HG02885 (cell line): ENCODE data around the gene HYAL1.
A peak's percentile ranks its signal among the peaks of the same experiment; 100 is the strongest.

ENCODE experiments used
- ATAC-seq: cut with Tn5 transposase; IDR thresholded peaks from one replicate; pipeline ENCODE4 v1.9.1; 2021; ENCODE audit warnings: mild to moderate bottlenecking; ENCODE audit not compliant: unreplicated experiment, poor library complexity

Gene HYAL1, protein sequence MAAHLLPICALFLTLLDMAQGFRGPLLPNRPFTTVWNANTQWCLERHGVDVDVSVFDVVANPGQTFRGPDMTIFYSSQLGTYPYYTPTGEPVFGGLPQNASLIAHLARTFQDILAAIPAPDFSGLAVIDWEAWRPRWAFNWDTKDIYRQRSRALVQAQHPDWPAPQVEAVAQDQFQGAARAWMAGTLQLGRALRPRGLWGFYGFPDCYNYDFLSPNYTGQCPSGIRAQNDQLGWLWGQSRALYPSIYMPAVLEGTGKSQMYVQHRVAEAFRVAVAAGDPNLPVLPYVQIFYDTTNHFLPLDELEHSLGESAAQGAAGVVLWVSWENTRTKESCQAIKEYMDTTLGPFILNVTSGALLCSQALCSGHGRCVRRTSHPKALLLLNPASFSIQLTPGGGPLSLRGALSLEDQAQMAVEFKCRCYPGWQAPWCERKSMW

DNA sequence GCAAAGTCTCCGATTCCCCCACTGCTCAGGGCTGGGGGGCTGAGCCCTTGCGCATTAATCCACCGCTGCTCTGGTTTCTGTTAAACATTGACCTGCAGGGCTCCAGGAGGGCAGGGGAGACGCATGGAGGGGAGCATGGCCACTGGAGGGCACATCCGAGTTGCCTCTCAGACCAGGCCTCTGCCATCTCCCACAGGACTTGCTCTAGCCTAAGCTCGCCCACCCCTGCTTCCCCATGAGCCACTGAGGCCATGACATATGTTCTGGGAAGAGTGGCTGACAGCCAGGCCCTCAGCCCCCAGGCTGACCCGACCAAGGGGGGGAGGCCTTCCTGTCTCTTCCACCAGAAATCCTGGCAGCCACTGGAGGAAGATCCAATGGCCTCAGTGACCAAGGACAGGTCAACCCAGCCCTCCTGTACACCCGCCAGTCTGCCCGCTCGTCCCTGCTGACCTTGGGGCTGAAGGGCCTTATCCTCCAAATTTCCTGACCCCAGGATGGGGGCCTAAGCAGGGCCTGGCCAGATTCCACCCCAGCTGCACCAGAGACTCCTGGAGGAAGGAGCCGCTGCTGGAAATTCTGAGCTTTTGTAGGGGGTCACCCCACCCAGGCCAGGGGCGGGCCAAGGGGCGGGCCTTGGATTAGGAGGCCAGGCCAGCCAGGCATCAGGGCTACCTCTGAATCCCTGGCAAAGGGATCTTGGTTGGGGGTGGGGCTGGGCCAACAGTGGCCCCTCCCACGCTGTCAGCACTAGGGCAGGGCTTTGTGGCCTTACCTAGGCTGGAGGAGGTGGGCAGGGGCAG lies at the start of gene HYAL1:
Gene HYAL1 (minus strand): TSS at position 562 of the 803 bp plus-strand sequence. CDS start 618 bp downstream, outside the sequence.
- ATAC-seq: no peak

DNA sequence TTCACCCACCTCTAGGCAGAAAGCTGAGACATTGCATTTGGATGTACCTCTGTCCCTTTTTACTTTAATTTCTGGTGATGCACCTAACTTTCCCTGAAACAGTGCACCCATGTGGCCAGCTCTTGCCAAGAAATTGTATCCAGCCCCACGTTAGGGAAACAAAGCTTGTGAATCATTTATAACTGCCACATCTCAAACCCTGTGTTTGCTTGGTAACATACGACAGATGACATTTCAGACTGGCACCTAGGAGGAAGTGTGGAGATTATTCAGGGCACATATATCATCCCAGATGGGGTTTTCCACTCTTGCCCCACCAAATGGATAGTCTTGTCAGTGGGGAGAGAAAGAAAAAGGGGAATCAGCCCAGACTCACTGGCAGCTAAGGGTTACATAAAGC lies 49.4 kb upstream of the HYAL1 start:
- no peak for ATAC-seq

DNA sequence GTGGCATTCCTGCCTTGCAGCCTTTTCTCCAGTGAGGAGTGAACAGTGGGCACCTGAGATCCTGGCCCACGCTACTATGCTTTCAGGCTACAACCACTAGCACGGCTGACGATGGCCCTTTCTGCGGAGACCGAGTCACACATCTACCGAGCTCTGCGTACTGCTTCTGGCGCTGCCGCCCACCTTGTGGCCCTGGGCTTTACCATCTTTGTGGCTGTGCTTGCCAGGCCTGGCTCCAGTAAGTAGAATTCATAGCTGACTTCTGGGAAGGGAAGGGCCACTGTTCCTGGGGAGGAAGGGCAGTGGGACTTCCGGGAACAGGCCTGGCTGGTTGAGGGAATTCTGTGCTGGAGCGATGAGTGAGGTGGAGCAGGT lies 47.9 kb upstream of the HYAL1 start:
- no peak for ATAC-seq

DNA sequence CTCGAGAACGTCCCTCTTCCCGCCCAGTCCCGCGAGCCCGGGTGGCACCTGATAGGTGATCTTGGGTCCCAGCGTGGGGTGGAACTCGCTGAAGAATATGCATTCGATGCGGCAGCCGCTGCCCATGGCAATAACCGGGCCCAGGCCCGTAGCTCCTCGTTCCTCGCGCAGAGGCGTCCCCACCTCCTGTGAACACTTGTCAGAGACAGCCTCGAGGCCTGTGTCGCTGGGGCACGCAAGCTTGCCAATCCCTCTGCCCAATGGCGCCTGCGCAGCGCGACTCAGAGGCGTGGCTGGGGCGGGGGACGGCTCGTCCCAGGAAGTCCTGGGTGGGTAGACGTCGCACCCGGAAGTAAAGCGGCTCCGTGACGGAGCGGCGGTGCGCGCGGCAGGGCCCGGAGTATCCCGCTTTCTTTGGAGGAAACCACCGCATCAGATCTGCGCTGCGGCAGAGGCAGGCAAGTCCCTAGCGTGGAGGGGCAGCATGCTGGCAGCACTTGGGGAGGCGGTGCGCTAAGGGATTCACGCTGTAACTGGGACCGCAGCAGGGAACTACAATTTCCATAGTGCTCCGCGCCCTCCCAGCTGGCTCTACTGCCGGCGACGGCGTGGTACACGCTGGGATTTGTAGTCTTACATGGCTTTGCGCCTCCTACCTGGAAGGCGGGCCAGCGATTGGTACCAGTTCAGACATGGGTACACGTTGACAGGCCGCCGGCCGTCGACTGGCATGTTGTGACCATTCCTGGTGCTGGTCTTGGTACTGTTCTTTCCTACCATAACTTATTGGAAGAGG lies 47.4 kb upstream of the HYAL1 start, which contains the start of the genes CYB561D2 and NPRL2:
Gene CYB561D2 (plus strand): TSS at position 336 of the 796 bp plus-strand sequence. CDS start 572 bp downstream, outside the sequence.
Gene NPRL2 (minus strand): TSS at position 249 of the 796 bp plus-strand sequence. CDS start 123 bp downstream, at position 126.
- ATAC-seq: peak; percentile 89

DNA sequence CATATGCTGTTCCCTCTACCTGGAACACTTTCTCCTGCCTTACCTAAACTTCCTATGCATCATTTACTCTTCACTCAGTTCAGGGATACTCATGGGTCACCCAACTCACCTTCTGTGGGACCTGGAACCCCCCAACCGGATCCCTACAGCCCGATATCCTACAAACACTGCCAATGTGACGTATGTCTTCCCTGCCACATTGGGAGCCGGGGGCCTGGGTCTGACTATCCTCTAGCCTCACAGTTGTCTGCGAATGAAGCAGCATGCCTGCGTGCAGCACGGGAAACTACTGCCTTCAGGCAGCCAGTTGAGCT lies 46.8 kb upstream of the HYAL1 start:
- no peak for ATAC-seq

DNA sequence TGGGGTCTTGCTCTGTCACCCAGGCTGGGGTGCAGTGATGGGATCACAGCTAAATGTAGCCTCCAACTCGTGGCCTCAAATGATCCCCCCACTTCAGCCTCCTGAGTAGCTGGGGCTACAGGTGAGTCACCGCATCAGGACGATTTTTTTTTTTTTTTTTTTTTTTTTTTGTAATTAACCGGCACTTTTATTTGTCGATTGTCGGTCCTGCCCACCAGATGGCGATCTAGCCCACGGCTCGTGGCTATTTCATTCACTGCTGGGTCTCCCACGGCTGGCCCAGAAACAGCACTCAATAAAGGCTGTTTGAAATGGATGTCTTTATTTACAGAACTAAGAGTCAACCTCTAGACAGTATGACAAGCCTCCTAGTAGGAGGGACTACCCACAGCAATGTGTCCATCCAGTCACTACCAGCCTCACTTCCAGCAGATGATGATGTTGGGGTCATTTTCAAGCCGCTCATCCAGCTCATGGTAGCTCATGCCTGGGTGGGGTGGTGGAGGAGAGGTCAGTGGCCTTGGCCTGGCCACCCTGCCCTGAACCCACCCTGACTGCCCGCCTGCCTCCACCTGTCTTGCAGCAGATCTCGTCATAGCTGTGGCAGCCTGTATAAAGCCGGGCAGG lies 43.9 kb upstream of the HYAL1 start:
- no peak for ATAC-seq

DNA sequence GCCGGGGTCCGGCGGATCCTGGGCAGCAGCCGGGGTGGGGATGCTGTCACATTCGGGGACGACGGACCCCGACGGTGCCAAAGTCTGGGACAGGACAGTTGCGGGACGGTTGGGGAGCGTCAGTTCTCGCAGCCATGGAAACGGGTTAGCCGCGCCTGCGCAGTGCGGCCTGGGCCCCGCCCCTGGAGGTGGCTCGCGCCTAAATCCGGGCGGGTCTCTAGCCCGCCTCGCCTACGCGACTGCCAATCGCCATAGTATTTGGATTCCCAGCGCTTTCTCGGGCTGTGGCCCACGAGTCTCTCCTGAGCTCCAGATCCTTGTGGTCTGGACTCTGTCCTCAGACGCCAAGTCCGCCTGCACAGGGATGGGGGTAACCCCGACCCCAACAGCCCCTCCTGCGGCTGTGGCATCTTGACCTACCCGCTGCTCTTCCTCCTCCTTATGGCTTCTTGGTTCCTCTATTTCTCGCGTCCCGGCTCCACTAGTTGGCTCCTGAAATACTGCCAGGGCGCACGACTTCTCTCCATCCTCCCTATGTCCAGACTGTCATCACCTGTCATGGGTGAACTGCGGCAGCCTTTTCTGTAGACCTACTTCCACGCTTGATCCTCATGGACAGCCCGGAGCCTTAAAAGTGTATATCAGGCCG lies 42.3 kb upstream of the HYAL1 start, which contains the start of gene ZMYND10:
Gene ZMYND10 (minus strand): TSS at position 147 of the 649 bp plus-strand sequence. CDS start 153 bp downstream, outside the sequence.
- no peak for ATAC-seq

DNA sequence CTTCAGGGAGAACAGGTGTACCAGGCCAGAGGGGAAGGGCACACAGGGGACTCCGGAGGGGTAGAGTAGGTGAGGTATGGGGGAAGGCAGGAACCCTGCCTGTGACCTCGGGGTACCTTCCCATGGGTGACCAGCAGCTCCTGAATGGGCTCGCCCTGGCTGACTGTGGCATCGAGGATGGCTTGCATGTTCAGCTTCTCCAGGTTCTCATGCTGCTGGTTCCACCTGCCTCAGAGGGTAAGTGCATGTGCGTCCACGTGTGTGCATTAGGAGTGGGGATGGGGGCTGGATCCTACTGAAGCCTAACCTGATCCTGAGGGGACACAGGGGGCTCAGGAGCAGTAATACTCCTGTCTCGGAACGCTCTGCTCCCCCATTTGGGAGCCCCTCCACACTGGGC lies 41.6 kb upstream of the HYAL1 start:
- no peak for ATAC-seq

DNA sequence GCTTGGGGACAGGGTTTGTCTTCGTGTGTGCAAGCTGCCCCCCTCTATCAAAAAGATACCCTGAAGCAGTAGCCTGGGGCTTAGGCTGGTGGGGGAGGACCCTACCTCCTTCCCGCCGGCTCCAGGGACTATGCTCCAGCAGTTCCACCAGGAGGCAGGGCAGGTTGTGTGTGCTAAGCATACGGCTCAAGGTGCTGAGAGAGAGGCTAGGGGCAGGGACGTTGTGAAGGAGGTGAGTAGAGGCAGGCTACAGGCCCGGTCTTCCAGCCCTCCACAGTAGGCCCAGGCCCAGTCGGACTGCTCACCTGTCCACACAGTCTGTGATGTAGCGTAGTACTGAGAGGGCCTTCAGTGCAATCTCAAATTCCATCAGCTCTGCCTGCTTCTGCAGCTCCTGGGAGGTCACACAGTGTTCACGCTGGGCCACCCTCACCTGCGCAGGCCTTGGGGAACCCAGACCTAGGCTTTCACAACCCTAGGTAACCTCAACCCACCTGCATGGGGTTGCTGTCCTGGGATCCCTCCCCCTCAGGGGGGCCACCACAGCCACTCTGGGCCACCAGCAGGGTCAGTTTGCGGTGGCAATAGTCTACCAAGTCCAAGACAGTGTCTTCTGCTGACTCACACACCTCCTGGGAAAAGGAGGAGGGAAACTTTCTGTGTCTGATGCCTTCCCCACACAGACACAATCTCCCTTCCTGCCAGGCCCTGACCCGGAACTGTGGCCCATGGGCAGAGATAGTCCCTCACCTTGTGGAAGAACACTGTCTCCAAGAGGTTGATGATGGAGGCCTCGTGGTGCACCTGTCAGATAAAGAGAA lies 39.6 kb upstream of the HYAL1 start:
- ATAC-seq: no peak

DNA sequence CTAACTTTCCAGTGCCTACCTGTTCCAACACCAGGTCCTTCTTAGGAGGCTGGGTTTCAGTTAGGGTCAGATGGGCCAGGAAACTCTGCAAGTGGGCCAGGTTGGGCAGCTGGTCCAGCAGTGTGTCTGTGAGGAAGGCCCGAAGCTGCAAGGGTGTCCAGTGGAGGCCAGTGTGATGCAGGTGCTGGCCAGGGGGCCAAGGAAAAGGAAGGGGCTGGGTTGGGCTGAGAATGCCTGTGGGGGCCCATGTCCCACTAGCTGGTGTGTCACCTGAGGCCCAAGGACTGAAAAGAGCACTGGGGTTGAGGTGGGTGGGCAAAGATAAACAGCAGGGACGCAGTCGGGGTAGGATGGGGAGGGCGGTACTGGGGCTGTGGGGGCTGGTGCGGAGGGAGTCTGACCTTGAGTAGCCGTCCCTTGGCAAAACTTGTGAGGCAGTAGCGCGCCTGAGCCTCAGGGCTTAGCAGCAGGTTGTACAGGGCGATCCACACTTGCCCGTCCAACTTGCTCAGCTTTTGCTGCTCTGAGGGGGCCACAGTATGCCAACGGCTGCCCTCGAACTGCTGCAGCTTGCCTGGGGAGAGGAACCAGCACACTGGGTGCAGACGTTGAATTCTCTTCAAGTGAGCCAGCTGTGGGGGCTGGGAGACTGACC lies 38.7 kb upstream of the HYAL1 start:
- no peak for ATAC-seq

DNA sequence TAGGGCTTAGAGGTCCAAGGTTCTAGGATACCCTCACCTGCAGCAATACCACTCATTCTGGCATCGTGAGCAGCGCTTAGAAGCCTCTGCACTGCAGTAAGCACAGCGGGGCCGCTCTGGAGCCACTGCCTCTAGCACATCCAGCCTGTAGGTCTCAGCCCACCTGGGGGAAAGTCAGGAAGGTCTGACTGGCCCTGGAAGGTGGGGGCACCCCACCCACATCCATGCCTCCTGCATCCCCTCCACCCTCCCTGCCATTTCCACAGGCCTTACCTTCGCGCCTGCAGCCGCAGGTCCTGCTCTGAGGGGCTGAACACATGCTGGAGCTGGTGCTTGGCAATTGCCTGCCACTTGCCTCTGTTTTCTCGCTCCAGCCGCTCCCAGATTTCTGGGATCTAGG lies 38.2 kb upstream of the HYAL1 start:
- ATAC-seq: no peak

DNA sequence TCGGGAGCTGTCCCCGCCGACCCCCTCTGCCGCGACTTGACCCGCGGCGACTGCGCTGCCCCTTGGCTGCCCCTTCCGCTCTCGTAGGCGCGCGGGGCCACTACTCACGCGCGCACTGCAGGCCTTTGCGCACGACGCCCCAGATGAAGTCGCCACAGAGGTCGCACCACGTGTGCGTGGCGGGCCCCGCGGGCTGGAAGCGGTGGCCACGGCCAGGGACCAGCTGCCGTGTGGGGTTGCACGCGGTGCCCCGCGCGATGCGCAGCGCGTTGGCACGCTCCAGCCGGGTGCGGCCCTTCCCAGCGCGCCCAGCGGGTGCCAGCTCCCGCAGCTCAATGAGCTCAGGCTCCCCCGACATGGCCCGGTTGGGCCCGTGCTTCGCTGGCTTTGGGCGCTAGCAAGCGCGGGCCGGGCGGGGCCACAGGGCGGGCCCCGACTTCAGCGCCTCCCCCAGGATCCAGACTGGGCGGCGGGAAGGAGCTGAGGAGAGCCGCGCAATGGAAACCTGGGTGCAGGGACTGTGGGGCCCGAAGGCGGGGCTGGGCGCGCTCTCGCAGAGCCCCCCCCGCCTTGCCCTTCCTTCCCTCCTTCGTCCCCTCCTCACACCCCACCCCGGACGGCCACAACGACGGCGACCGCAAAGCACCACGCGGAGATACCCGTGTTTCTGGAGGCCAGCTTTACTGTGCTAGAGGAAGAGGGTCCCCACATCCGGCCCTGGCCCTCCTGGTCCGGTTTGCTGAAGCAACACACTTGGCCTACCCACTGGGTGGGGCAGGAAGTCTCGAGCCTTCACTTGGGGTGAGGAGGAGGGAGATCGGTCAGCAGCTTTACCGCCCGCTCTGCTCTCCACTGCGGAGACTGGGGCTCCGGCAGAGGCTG lies 37.3 kb upstream of the HYAL1 start, which contains the start of gene RASSF1:
Gene RASSF1 (minus strand): TSS at position 389 of the 882 bp plus-strand sequence. CDS start 31 bp downstream, at position 358.
- ATAC-seq: no peak

DNA sequence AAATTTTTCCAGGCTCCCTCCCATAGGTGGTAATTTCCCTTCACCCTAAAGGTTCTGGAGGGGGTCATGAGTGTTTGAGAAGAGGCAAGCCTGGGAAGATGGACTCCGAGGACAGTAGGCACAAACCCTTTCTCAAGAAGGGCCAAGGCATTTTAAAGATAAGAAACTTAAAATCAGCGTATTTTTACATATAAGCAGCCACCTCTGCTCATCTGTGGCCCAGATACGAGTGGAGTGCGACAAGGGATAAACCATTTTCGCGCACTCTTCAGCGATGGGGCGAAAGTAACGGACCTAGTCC lies 36.7 kb upstream of the HYAL1 start:
- no peak for ATAC-seq

DNA sequence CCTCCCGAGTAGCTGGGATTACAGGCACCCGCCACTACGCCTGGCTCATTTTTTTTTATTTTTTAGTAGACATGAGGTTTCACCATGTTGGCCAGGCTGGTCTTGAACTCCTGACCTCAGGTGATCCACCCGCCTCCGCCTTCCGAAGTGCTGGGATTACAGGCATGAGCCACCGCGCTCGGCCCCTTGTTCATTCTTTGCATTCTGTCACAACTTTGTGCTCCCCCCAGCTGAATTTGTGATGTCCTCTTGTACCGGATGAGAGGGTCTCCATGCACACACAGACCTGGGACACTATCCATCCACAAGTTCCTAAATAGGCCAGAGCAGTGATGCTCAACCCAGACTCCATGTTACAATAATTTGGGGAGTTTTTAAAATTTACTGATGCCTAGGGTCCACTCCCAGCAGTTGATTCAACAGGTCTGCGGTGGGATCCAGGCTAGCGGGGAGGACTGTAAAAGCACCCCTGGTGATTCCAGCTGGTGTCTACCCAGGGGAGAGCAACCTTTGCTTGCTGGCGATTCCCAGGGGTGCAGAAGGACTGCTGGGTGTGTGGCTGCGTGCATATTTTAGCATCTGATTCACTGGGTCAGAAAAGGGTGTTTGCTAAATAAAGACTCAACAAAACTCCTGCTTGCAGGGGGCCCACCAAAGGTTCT lies 36.2 kb upstream of the HYAL1 start:
- ATAC-seq: no peak

DNA sequence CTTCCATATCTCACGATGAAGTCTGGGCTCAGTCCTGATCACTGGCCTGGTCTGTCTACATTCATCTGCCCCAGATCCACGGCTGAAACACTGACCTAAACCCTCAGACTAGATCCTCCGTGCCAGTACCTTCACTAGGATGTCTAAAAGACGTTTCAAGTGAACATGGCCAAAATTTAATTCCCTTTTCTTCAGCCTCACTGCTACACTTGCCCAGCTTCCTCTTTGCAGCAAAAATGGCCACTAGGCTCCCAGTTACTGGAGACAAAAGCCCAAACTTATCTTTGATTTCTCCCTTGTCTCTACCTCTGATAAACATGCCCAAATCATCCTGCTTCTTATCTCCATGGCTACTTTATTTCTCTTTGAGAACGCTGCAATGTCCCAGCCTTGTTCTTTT lies 35.6 kb upstream of the HYAL1 start:
- ATAC-seq: no peak

DNA sequence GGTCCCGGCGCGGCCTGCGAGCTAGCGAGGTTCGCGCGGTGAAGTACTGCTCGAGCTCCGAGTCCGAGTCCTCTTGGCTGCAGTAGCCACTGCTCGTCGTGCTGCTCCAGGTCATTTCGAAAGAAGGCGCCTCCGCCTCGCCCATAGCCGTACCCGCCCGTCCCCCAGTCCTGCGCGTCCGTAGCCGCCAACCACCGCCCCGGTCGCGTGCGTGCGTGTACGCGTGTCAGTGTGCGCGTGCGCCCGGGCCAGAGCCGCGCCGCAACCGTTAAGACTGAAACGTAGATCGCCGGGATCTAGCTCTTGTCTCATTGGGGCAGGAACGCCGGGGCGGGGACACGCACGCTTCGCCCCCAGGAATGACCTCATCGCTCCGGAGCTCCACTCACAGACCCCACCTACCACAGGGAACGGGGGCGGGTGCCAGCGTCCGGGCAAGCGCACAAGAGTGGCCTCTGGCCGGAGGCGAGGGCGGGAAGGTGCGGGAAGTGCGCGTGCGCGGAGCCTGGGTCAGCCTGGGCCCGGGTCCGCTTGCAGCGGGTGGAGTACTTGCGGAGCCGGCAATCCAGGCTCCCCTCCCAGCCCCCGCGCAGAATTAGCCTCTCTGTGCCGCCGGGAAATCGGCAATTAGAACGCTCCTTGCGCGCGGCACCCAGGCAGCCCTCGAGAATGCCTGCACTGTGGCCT lies 33.9 kb upstream of the HYAL1 start:
- peak; percentile 81 for ATAC-seq
